Hepatocyte (in vitro differentiated cells): ENCODE measurements around the gene PIGR.

Source experiments
- CTCF ChIP-seq: fragments of 200-600 bp; sonication (generic); IDR thresholded peaks from 2 replicates; pipeline ENCODE4 v1.5.1; 2016; ENCODE audit warnings: antibody characterized with exemption, mild to moderate bottlenecking; ENCODE audit not compliant: poor library complexity
- EZH2 ChIP-seq: fragments of 200-600 bp; sonication (generic); IDR thresholded peaks from 2 replicates; pipeline ENCODE4 v1.6.1; 2016; ENCODE audit warnings: antibody characterized with exemption, mild to moderate bottlenecking, borderline replicate concordance

GRCh38 chr1:206907304-206907991 lies 38.8 kb downstream of the PIGR start:
- no peak for TF ChIP-seq CTCF
- TF ChIP-seq EZH2 = no peak
